ENCODE measurements around the gene CPNE6. TPM values are rescaled to one million over a fixed set of nuclear protein-coding genes. Genes with fewer than 3 reads are reported as not detected.
A peak's percentile ranks its signal among the peaks of the same experiment; 100 is the strongest.
"Not testable (repeated sequence)": the region's sequence is repeated elsewhere in the genome, so short reads cannot be mapped to it uniquely, and the experiment has no call there.

CPNE6 gene
- polyA plus RNA-seq, 3 donors, result not detected

DNA sequence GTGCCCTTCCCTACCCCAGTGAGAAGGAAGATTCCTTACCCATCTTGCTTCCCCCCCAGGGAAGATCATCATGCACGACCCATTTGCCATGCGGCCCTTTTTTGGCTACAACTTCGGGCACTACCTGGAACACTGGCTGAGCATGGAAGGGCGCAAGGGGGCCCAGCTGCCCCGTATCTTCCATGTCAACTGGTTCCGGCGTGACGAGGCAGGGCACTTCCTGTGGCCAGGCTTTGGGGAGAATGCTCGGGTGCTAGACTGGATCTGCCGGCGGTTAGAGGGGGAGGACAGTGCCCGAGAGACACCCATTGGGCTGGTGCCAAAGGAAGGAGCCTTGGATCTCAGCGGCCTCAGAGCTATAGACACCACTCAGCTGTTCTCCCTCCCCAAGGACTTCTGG lies 32.1 kb downstream of the CPNE6 start:
- H3K27me3 Mint-ChIP-seq (ENCODE audit: low read depth in 3 of 3), result peaks cover 0 to 3% (median 0%) of the 10 kb centered on the region in 3 donors
- H3K27me3 ChIP-seq (ENCODE audit: control insufficient read depth in 2 of 2, insufficient read depth in 2 of 2, low read length in 2 of 2), result no peaks in the 10 kb centered on the region
- H3K9me3 ChIP-seq (replicated peaks in 1 of 2; ENCODE audit: control insufficient read depth in 1 of 2, insufficient read depth in 1 of 2, low read length in 2 of 2), result no peaks in the 10 kb centered on the region
- H3K36me3 Mint-ChIP-seq, result peaks cover 46 to 59% of the 10 kb centered on the region in 2 donors
- no peak overlapping the region for H3K4me2 ChIP-seq (replicated peaks; ENCODE audit: extremely low read depth, low read length, poor library complexity, severe bottlenecking)
- peaks cover 0 to 7% (median 2%) of the 10 kb centered on the region in 7 donors for H3K9me3 Mint-ChIP-seq
- H3K4me1 Mint-ChIP-seq, result peaks cover 26% of the 10 kb centered on the region
- peaks cover 9% of the 10 kb centered on the region for H4K20me1 ChIP-seq (ENCODE audit: insufficient read depth, low read length)
- H3K4me3 Mint-ChIP-seq, result no peak overlapping the region
- H3K79me2 ChIP-seq (ENCODE audit: insufficient read depth, low read length), result no peaks in the 10 kb centered on the region
- TF ChIP-seq, protein P1, sequence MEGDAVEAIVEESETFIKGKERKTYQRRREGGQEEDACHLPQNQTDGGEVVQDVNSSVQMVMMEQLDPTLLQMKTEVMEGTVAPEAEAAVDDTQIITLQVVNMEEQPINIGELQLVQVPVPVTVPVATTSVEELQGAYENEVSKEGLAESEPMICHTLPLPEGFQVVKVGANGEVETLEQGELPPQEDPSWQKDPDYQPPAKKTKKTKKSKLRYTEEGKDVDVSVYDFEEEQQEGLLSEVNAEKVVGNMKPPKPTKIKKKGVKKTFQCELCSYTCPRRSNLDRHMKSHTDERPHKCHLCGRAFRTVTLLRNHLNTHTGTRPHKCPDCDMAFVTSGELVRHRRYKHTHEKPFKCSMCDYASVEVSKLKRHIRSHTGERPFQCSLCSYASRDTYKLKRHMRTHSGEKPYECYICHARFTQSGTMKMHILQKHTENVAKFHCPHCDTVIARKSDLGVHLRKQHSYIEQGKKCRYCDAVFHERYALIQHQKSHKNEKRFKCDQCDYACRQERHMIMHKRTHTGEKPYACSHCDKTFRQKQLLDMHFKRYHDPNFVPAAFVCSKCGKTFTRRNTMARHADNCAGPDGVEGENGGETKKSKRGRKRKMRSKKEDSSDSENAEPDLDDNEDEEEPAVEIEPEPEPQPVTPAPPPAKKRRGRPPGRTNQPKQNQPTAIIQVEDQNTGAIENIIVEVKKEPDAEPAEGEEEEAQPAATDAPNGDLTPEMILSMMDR (IDR thresholded peaks at IDR 0.05), result no peak
- peak overlapping the region in 2 of 7 donors; percentile 13 to 76 for H3K27ac Mint-ChIP-seq
- DNase-seq, result no peak
- intact Hi-C loops (cut with micrococcal nuclease), result loop anchor here in 1 of 2 donors (10.0 kb wide), 1 partner anchor 119 kb away; the partner anchor contains the start of gene DHRS4L2
- H2AFZ ChIP-seq (ENCODE audit: insufficient read depth, low read depth, low read length, poor library complexity, severe bottlenecking), result no peak overlapping the region
- H3K4me1 ChIP-seq (ENCODE audit: control insufficient read depth in 1 of 2, insufficient read depth in 2 of 2, low read length in 2 of 2), result peaks cover 23 to 24% of the 10 kb centered on the region in 2 donors
- no peak overlapping the region for H3K27ac ChIP-seq (ENCODE audit: low read depth in 1 of 2, low read length in 2 of 2)
- no peak overlapping the region for H3K4me3 ChIP-seq (replicated peaks in 1 of 3; ENCODE audit: low read depth in 2 of 3, low read length in 3 of 3)
- H3K9ac ChIP-seq (ENCODE audit: insufficient read depth, low read length, poor library complexity, severe bottlenecking), result no peak overlapping the region
- 96% methylated on average over 9 of the region's 13 CpGs for WGBS (ENCODE audit: insufficient coverage)
- H3K36me3 ChIP-seq (replicated peaks in 1 of 2; ENCODE audit: control insufficient read depth in 1 of 2, insufficient read depth in 2 of 2, low read length in 2 of 2), result peaks cover 35 to 65% of the 10 kb centered on the region in 2 donors

DNA sequence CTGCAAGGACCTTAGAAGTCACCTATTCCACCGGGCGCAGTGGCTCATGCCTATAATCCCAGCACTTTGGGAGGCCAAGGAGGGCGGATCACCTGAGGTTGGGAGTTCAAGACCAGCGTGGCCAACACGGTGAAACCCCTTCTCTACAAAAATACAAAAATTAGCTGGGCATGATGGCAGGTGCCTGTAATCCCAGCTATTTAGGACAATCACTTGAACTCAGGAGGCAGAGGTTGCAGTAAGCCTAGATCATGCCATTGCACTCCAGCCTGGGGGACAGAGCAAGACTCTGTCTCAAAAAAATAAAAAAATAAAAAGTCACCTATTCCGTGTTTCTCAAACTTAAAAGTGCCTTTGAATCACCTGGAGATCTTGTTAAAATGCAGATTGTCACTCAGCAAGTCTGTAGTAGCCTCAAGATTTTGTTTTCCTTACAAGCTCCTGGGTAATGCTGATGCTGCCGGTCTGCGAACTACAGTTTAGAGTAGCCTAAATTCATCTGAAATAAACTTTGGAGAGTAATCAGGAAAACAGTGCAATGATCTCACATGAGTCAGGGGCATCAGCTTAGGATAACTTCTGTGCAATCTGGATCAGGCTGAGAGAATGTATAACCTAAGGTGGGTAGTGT lies 34.4 kb downstream of the CPNE6 start:
- Mint-ChIP-seq H3K4me1 (peaks cover 13% of the 10 kb centered on the region), H3K36me3 (peaks cover 38 to 42% of the 10 kb centered on the region in 2 donors), H3K27ac (peak overlapping the region in 2 of 7 donors; percentile 18 to 60)
- not testable (repeated sequence) for H3K9me3 Mint-ChIP-seq; DNase-seq; H3K27me3 ChIP-seq (ENCODE audit: control insufficient read depth in 2 of 2, insufficient read depth in 2 of 2, low read length in 2 of 2); H3K27me3 Mint-ChIP-seq (ENCODE audit: low read depth in 3 of 3); H3K4me3 Mint-ChIP-seq; H3K4me1 ChIP-seq (ENCODE audit: control insufficient read depth in 1 of 2, insufficient read depth in 2 of 2, low read length in 2 of 2); H3K4me3 ChIP-seq (replicated peaks in 1 of 3; ENCODE audit: low read depth in 2 of 3, low read length in 3 of 3); H3K4me2 ChIP-seq (replicated peaks; ENCODE audit: extremely low read depth, low read length, poor library complexity, severe bottlenecking); H3K9ac ChIP-seq (ENCODE audit: insufficient read depth, low read length, poor library complexity, severe bottlenecking); H3K9me3 ChIP-seq (replicated peaks in 1 of 2; ENCODE audit: control insufficient read depth in 1 of 2, insufficient read depth in 1 of 2, low read length in 2 of 2); H4K20me1 ChIP-seq (ENCODE audit: insufficient read depth, low read length); H3K79me2 ChIP-seq (ENCODE audit: insufficient read depth, low read length); H2AFZ ChIP-seq (ENCODE audit: insufficient read depth, low read depth, low read length, poor library complexity, severe bottlenecking)
- 93% methylated on average over 3 of the region's 8 CpGs for WGBS (ENCODE audit: insufficient coverage)
- Histone ChIP-seq H3K36me3 (replicated peaks in 1 of 2; ENCODE audit: control insufficient read depth in 1 of 2, insufficient read depth in 2 of 2, low read length in 2 of 2) (peaks cover 26 to 44% of the 10 kb centered on the region in 2 donors), H3K27ac (ENCODE audit: low read depth in 1 of 2, low read length in 2 of 2) (peak overlapping the region in 1 of 2 donors; percentile 6)
- intact Hi-C loops (cut with micrococcal nuclease), result loop anchor here (5.0 to 10.0 kb wide), 3 partner anchors 48 to 121 kb away; partner anchors contain the start of gene DHRS4L2 (in 1 of the 2)
